ENCODE results near the gene SEZ6L2.
"Not testable (repeated sequence)": the region's sequence is repeated elsewhere in the genome, so short reads cannot be mapped to it uniquely, and the experiment has no call there.

Gene SEZ6L2

DNA sequence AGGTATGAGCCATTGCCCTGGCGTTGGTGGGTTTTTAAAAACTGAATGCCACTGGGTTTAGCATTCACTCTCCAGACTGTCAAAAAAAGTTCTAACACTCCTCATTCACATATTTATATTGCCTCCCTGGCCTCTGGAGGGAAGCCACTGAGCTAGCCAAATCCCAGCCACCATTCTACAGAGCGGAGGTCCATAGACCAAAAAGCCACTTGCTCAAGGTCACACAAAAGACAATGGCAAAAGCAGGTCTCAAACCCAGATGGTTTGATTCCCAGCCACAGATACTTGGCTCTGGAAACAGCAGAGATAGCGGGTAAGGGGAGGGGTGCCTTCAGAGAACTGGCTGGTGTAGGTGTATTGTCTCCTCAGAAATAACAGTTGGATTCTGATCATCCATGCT is 18.3 kb downstream of the SEZ6L2 start:
- no peak for DNase-seq (ENCODE audit: low read depth)

DNA sequence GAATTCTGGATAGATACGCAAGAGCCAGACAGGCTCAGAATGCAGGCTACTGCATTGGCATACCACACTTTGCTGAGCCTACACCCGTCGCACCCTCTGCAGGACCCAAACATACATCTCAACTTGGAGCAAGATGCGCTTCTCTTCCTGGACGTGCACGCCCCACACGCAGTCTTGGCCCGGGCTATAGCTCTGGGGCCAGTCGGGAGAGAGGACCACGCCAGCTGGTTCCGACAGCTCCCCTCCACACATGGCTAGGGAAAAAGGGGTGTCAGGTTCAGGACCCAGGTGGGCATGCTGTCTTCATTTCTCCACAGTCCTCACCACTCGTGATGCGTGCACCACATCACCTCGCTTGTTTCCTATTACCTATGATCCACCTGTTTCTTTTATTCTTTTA is 21.2 kb downstream of the SEZ6L2 start:
- DNase-seq (ENCODE audit: low read depth), result no peak

DNA sequence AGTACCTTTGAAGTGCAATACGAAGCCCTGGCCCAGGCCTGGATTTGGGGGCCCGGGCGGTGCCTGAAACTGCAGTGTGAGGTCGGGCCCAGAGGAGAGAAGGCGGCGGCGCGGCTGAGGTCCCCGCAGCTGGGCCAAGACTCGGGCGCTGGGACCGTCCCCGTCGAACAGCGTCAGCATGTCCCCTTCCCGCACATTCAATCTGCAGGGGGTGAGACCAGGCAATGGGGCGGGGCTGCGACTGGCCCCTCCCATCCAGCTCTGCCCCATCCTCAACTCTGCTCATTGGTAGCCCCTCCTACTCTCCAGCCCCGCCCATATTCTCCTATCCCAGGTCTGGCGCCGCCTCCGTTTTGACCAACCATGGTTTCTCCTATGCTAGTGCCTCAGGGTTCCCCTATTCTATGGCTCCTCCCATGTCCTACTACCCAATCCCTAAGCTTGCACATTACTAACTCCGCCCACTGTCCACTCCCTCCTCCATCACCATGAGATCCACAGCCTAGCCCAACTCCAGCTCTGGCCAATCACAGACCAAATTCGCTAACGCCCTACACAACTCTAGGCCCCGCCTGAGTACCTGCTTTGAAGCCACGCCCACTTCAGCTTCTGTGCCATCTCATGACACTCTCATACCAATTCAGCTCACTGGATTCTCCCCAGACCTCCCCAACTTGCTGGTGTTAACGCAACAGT is 21.9 kb downstream of the SEZ6L2 start:
- DNase-seq (ENCODE audit: low read depth), result peak; percentile 40

DNA sequence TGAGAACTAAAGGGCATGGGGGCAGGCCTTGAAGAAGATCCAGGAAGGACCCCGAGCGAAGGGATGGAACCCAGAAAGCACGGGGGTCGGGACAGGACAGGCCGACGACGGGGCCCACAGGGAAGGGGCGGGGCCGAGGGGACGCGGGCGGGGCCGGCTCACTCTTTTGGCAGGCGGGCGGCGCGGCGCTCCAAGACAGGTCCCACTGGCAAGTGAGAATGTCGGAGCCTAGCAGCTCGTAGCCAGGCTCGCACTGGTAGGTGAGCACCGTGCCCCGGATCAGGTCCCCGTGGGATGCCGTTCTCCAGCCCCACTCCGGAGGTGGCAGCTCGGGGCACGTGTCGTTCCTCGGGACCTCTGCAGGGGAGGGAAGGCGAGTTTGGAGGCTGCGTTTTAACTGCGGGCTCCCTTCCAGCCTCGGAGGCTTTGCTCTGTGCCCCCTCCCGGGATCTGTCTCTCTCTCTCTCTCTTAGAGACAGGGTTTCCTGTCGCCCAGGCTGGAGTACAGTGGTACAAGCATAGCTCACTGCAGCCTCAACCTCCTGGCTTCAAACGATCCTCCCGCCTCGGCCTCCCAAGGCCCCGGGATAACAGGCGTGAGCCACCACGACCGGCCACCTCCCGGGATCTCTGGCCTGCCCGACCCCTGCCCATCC is 22.6 kb downstream of the SEZ6L2 start:
- DNase-seq (ENCODE audit: low read depth), result peak; percentile 15

DNA sequence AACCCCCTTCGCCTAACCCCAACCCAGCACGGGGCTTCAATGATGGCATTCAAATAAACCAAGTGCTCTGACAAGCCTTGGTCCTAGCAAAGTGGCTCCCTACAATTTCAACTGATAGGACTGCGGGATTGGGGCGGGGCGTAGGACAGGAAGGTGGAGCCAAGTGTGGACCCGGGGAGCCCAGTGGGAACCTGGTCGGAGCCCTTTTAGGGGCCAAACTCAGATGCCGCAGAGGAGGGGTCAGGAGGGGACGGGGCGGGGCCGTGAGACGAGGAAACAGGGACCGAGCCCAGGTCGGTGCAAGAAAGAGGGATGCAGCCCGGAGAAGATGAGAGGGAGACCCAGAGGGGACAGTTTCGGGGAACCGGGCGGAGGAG is 23.1 kb downstream of the SEZ6L2 start:
- no peak for DNase-seq (ENCODE audit: low read depth)

DNA sequence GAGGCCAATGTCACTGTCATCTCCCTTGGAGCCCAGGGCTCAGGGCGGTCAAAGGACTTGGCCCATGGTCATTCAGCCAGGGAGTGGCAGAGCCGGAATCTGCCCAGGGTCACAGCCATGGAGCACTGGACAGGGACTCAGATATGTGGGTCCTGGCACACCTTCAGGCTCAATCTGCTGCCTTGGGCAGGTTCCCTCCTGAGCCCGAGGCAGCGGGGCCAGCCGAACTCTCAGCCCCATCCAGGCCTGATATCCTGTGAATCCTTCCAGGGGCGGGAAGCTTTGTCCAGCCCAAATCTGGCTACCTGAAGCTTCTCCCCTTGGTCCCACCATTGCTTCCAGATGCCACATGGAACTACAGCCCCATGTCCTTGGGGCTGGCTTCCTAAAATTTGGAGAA is 24.1 kb downstream of the SEZ6L2 start:
- no peak for DNase-seq (ENCODE audit: low read depth)

DNA sequence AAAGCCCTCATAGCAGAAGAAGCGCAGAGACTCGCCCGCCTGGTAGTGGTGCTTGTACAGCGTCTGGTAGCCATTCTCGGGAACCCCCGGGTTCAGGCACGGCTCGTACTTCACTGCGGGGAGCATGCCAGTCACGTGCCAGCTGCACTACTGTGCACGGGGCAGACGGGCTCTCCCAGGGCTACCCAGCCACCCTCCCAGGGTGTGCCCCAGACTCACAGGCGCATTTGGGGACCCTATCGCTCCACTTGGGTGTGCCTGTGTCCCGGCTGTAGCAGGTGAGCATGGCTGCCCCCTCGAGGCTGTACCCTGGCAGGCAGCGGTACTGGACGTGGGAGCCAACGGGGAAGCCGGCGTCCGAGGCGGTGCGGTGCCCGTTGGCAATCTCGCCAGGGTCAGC is 26.0 kb downstream of the SEZ6L2 start:
- no peak for DNase-seq (ENCODE audit: low read depth)

DNA sequence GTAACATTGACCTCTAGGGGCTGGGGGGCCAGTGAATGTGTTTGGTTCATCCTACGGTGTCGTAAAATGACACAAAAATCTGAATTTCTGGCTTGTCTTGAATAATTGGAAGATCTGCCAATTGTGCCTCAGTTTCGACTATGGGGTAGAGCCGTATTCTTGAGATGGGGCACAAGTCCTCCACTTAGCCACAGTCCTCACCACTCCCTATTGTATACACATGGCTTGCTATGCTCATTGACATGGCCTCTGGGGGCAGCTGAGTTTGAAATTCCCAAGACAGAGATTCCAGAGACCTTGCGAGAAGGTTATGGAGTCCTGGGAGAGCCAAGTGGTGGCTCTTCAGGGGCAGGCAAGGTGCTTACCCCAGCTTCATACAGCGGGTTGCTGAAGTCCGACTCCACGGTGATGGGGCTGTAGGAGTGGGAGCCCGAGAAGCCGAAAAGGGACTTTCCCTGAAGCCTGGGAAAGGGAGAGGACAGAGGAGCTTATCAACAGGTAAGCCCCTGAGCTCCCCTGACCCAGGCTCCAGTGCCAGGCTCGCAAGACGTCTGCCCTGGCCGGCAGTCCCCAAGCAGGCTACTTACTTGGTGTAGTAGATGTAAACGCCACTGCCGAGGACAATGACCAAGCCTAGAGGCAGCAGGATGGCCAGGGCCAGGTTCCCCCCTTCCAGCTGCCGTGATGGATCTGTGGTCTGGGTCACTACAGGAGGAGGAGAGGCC is 27.4 kb downstream of the SEZ6L2 start:
- no peak for DNase-seq (ENCODE audit: low read depth)

DNA sequence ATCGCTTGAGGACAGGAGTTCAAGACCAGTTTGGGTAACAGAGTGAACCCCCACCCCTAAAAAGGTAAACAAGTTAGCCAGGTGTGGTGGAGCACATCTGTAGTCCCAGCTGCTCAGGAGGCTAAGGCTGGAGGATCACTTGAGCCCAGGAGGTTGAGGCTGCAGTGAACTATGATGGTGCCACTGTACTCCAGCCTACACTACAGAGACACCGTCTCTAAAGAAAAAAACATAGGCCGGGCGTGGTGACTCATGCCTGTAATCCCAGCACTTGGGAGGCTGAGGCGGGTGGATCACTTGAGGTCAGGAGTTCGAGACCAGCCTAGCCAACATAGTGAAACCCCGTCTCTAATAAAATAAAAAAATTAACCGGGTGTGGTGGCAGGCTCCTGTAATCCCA is 30.3 kb downstream of the SEZ6L2 start:
- not testable (repeated sequence) for DNase-seq (ENCODE audit: low read depth)

DNA sequence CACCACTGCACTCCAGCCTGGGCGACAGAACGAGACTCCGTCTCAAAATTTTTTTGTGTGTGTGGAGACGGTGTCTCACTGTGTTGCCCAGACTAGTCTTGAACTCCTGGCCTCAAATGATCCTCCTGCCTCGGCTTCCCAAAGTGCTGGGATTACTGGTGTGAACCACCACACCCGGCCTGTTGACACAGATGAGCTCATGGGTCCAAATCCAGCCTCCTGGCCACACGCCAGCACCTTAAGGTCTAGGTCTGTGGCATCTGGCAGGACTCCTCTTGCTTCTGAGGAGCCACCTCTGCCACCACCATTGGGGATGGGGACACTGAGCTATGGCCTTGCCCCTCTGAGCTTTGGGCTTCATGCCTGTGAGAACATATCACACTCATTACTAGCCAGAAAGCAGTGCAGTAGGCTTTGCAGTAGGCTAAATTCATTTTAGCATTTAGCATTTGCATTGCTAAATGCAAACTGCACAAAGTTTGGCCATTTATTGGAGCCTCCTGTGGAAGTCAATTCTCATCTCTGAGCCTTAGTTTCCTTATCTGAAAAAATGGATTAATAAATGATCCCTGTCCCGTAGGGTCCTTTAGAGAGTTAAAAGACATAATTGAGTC is 30.8 kb downstream of the SEZ6L2 start:
- no peak for DNase-seq (ENCODE audit: low read depth)

DNA sequence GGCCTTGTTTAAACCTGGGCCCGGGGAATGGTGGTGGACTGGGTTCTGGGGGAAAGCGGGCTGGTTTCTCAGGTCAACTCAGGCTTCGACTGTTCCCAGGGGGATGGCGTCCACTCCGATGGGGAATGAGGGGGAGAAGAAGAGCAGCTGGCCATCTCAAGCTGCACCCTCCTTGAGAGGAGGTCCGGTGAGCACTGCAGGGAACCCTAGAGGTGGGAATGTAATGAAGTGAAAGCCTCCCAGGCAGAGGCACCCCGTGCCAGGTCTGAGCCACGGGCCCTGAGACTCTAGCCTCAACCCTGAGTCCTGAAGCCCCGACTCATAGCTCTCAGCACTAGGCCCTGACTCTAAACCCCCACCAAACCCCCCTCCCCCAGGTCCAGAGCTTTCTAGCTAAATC is 35.1 kb downstream of the SEZ6L2 start:
- DNase-seq (ENCODE audit: low read depth), result no peak

DNA sequence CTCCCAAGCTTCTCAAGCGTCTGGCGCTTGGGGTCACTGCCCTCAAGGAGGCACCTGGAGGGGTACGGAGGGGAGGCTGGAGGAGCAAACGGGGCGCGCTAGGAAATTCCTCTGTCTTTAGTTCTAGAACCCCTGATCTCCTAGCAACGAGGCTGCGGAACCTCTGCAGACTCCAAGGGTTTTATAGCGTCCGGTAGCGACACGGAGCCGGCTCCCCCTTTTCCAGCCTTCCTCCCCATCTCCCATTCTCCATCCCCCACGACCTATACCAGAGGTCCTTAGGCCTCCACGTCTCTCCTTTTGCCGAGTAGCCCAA is 35.7 kb downstream of the SEZ6L2 start:
- DNase-seq (ENCODE audit: low read depth), result no peak

DNA sequence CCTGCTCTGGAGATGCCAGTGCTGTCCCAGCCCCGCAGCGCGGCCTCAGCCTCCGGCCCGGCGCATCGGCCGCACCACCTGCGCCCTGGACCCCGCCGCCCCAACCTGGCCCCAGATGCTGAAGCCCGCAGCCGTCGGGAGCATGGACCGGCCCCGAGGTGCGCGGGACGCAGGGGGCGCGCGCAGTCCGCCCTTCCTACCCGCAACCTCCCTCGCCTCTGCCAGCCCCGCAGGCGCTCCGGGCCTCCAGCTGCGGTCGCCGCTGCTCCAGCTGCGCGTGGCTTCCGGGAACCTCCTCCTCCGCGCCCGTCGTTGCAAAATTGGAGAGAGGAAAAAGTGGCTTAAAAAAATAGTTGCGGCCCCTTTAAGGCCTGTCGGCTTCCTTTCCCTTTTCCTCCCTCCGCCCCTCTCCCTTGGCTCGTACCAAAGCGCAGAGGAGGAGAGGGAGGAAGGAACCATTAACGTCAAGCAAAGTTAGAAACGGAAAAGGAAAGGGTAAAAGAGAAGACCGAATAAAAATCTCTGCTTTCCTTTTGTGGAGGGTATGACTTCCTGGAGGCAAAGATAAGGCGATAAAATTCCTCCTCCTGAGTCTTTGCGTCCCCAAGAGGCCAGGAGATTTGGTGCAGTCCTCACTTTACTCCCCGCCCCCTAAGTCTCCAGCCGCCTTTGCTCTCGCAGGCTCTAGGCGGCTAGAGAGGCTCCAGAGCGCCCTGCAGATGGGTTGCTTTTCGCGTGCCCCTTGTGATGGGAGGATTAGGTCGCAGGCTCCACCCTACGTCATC is 36.3 kb downstream of the SEZ6L2 start, which contains the start of gene CDIPT:
Gene CDIPT (minus strand): TSS at position 343 of the 785 bp plus-strand sequence. CDS start 369 bp downstream, outside the sequence.
- peak; percentile 90 for DNase-seq (ENCODE audit: low read depth)

DNA sequence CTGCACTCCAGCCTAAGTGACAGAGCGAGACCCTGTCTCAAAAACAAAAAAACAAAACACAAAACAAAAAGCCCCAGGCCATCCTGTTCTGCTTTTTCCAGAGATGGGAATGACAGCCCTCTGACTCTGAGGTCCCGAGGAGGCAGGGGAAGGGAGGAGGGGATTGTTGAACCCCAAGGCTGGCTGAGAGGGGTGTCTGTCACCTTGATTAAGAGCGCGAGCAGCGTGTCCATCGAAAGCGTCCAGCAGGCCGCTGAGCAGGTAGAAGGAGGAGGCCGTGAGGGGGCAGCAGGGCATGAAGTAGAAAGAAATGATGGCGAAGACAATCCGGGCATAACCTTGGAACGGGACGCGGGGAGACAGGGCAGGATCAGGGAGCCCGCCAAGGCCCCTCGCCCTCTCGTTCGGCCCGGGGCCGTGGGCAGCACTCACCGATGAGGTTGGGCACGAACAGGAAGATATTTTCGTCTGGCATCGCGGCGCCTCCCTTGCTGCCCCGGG is 36.9 kb downstream of the SEZ6L2 start:
- DNase-seq (ENCODE audit: low read depth), result no peak

DNA sequence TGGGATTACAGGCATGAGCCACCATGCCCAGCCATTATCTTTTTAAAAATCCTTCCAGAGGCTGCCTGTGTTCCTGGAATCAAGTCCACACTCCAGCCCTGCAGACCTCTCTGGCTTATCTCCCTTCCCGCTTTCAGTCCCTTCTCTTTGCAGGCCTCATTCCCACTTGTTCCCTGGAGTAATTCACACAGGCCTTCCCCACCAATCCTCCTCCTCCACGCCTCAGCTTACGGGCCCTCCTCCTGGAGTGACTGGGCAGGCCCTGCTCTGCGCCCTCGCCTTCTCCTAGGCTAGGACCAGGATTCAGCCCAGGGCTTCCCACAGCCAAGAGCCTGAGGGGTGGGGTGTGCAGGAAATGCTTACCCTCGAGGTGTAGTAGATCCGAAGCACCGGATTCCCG is 39.1 kb downstream of the SEZ6L2 start:
- DNase-seq (ENCODE audit: low read depth), result no peak

DNA sequence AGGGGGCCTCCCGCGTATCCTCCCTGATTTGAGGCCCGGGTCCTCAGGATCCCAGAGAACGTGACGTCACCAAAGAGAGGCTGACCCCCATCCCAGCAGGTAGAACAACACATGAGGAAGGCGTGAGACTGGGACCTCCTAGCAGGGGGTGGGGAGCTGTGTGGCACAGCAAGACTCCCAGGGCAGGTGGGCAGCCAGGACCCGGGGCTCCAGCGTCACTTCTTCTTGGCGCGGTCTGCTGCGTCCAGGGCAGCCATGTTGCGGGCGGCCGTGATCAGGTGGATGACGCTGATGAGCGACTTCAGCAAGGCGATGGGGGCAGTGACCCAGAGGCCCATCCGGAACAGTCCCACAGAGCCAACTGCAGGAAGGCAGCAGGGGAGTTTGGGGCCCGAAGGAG is 40.4 kb downstream of the SEZ6L2 start:
- DNase-seq (ENCODE audit: low read depth), result no peak

DNA sequence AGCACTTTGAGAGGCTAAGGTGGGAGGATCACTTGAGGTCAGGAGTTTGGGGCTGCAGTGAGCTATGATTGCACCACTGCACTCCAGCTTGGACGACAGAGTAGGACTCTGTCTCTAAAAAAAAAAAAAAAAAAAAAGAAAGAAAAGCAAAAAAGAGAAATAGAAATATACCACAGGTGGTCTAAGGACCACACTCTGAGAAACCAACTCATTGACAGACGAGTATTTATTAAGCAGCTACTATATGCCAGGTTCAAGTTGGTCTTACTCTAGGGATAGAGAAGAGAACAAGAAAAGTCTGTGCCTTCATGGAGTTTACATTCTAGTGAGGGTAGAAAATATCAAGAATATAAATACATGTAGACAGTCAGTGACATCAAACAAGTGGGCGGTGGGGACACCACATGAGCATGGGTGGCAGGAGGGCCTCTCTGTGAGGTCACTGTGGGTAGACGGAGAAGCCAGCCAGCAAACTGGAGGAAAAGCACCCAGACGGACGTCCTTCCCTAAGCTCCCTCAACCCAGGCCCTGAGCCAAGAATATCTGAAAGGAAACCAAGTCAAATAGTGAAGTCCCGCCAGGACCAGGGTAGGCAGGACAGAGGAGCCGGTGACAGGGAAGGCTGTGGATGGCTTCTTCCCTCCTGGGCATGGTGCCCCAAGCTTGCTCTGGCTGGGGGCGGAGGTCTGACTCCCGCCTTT is 41.1 kb downstream of the SEZ6L2 start:
- no peak for DNase-seq (ENCODE audit: low read depth)

DNA sequence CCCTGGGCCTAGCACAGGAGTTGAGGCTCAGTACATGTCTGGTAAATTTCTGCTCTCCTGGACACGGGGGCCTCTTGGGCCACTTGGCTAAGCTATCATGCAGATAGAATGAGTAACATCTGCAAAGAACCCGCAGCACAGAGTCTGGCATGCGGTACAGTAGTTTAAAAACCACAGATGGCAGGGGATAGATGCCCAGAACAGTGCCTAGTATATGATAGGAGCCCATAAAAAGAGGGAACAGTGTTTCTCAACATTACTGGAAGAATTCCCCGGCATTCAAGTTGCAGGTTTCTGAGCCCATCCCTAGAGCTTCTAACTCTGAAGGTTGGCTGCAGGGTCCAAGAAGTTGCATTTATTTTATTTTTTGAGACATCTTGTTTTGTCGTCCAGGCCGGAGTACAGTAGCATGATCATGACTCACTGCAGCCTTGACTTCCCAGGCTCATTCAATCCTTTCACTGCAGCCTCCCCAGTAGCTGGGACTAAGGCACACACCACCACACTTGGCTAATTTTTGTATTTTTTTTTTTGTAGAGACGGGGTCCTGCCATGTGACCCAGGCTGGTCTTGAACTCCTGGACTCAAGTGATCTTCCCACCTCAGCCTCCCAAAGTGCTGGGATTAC is 42.1 kb downstream of the SEZ6L2 start:
- no peak for DNase-seq (ENCODE audit: low read depth)

DNA sequence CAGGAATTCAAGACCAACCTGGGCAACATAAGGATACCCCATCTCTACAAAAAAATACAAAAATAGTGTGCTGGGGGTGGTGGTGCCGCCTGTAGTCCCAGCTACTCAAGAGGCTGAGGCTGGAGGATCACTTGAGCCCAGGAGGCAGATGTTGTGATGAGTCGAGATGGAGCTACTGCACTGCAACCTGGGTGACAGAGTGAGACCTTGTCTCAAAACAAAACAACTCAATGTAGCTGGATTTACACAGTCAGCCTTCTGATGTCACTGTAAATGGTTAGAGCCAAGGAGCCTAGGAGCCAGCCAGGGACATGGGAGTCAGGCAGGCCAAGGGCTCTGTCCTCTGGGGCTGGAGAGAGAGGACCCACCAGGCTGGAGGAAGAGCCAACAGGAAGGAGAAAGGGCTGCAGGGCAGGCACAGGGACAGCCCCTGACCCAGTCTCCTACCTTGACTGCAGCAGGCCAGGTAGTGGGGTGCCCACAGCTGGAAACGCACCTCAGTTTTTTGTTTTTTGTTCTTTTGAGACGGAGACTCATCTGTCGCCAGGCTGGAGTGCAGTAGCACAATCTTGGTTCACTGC is 44.7 kb downstream of the SEZ6L2 start:
- no peak for DNase-seq (ENCODE audit: low read depth)

DNA sequence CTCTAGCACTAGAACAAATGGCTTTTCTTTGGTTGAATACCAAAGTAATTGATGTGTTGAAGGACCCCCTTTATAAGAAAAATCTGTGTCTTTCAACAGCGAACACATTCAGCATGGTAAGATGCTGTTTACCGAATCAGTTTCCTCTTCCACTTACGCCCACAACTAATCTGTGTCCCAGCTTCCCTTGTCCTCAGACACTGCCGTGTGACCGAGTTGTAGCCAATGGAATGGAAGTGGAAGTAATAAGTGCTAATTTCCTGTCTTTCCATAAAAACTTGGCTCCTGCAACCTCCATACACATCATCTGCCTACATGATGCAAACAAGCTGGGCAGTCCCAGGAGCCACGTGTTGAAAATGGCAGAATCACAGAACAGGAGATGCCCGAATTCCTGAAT is 46.7 kb downstream of the SEZ6L2 start:
- DNase-seq (ENCODE audit: low read depth), result no peak

DNA sequence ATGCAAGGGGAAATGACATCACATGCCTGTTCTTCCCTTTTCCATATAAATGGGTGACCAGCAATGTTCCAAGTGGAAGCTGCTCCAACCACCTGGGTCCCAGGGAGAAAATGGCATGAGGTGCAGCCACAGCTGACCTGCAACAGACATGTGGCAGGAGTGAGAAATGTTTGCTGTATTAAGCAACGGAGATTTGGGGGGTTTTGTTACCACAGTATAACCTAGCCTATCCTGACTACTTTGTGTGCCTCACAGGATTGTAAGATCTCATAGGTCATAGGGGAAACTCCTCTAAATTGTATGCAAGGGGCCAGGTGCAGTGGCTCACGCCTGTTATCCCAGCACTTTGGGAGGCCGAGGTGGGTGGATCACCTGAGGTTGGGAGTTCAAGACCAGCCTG is 48.4 kb downstream of the SEZ6L2 start:
- no peak for DNase-seq (ENCODE audit: low read depth)

Data from activated T-cell treated with anti-CD3 and anti-CD28 coated beads for 24 hours (primary cell).